ENCODE results near the gene USP40.

DNA sequence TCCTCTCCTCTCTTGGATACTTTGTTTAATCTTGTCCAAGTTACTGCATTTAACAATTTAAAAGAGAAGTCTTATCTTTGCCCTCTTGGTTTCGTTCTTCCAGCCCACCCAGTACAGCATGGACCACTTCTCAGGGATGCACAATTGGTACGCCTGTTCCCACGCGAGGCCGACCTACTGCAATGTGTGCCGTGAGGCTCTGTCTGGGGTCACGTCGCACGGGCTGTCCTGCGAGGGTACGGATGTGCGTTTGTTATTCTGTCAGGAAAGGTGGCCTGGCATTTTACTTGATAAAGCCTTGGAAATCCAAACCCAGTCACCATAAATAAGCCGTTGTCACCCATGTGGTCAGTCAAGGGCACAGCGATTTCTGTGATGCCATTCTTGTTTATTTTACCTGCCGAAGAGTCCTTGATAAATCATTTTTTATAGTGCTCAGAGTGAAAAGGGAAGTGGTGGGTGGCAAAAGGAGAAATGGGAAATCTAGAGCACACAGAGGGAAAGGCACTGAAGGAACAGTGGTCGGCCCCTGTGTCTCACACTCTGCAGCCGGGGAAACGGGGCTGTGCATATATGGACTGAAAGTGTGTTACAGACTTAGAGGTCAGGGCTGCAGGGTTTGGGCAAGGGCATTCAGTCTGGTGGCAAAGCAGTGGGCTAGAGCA lies 131.8 kb downstream of the USP40 start:
- TF ChIP-seq, protein P1, sequence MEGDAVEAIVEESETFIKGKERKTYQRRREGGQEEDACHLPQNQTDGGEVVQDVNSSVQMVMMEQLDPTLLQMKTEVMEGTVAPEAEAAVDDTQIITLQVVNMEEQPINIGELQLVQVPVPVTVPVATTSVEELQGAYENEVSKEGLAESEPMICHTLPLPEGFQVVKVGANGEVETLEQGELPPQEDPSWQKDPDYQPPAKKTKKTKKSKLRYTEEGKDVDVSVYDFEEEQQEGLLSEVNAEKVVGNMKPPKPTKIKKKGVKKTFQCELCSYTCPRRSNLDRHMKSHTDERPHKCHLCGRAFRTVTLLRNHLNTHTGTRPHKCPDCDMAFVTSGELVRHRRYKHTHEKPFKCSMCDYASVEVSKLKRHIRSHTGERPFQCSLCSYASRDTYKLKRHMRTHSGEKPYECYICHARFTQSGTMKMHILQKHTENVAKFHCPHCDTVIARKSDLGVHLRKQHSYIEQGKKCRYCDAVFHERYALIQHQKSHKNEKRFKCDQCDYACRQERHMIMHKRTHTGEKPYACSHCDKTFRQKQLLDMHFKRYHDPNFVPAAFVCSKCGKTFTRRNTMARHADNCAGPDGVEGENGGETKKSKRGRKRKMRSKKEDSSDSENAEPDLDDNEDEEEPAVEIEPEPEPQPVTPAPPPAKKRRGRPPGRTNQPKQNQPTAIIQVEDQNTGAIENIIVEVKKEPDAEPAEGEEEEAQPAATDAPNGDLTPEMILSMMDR (conservative IDR thresholded peaks at IDR 0.05; ENCODE audit: low read length), result no peak
- no peak for TF ChIP-seq EZH2phosphoT487 (IDR thresholded peaks at IDR 0.05; ENCODE audit: borderline replicate concordance)

Data from Loucy (cell line).